Measurements from ENCODE around the gene KRTAP10-12. TPM values are rescaled to one million over a fixed set of nuclear protein-coding genes. Genes with fewer than 3 reads are reported as not detected.

Gene KRTAP10-12
- total RNA-seq, 1 donor from 2014 or later = not detected

DNA sequence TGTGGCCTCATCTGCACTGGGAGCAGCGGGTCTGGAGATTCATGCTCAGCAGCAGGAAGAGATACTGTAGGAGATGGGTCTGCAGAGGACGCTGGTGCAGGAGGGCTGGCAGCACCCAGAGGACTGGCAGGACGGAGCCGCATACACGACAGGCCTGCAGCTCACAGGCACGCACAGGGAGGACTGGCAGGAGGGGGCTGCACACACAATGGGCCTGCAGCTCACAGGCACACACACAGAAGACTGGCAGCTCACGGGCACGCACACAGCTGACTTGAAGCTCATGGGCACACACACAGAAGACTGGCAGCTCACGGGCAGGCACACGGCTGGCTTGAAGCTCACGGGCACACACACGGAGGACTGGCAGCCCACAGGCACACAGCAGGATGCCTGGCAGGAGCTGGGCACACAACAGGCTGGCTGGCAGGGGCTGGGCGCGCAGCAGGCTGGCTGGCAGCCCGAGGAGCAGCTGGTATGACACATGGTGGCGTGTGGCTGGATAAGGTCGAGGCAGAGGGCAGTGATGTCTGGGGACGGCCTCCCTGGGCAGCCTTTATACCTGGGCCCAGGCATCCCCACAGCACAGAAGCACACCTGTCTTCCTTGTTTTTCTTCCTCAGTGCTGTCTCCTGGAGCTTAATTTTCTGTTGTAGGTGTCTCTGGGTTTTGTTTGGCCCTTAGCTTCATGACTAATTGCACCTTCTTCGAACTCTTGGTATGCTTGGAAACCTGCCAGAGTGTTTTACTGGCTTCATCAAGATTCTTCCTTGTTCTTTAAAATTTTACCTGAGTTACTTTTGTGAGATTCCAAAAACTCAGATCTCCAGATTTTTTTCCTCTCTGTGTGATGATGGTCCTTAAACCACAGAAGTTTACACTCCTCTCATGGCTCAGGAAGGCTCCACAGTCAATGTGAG, 30.3 kb upstream of the KRTAP10-12 start, which contains the start of gene KRTAP12-2:
KRTAP12-2 (minus strand) TSS at position 527 of the 920 bp plus-strand sequence; CDS start at position 486, 41 bp downstream.
- DNase-seq = peak; percentile 71
- TF ChIP-seq CTCF (IDR thresholded peaks at IDR 0.05; ENCODE audit: borderline replicate concordance) = no peak
- Histone ChIP-seq H3K9me3 (replicated peaks) (peaks cover 37% of the 10 kb centered on the region), H3K4me3 (no peak within 1 kb of the TSS), H3K27me3 (ENCODE audit: low read depth) (peaks cover 5% of the 10 kb centered on the region), H3K27ac (replicated peaks) (peak within 1 kb of the TSS; percentile 44), H3K36me3 (no peaks in the 10 kb centered on the region), H3K4me1 (no peaks in the 10 kb centered on the region)
- intact Hi-C loops (cut with micrococcal nuclease) = no loop called here

- TF ChIP-seq CTCF (IDR thresholded peaks at IDR 0.05; ENCODE audit: borderline replicate concordance) = no peak
- no peaks in the 10 kb centered on the region for H3K4me1 ChIP-seq
- no peaks in the 10 kb centered on the region for H3K36me3 ChIP-seq
- H3K4me3 ChIP-seq = no peak overlapping the region
- peaks cover 5% of the 10 kb centered on the region for H3K27me3 ChIP-seq (ENCODE audit: low read depth)
- H3K27ac ChIP-seq (replicated peaks) = no peak overlapping the region
- intact Hi-C loops (cut with micrococcal nuclease) = no loop called here
- peaks cover 47% of the 10 kb centered on the region for H3K9me3 ChIP-seq (replicated peaks)
- DNase-seq = no peak
Observed at GRCh38 chr21:44667612-44668011, 29.4 kb upstream of the KRTAP10-12 start.

DNA sequence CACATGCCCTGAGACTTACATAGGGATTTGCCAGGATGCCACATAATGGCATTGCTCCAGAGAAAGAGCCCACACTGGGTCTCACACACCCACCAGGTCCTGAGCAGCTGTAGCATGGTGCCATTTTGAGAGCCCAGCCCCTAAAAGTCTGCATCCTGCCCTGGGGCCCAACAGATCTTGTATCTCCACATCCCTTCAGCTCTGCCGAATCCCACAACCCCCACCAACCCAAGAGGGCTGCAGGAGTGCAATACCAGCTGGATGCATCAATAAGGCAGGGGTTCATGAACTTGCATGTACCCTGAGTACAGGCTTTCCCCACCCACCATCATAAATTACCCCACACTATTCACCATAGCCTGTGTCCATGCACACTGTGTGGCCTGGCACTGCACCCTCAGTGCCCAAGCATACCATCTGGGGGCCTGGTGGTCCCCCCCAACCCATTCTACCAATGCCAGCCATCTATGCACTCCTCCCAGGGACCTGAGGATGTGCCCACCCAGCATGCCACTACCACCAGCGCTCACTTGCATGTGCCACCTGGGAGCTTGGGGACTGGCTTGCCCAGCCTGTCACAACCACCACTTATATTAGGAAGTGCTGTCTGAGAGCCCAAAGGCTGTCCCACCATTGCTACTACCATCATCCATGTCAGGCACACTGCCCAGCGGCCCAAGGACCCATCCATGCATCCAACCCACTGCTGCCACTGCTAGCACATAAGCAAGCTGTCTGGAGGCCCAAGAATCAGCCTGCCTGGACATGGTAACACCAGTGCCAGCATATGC, 26.1 kb upstream of the KRTAP10-12 start:
- Histone ChIP-seq H3K27ac (replicated peaks) (no peak overlapping the region), H3K9me3 (replicated peaks) (peaks cover 42% of the 10 kb centered on the region), H3K4me1 (no peaks in the 10 kb centered on the region), H3K4me3 (no peak overlapping the region), H3K27me3 (ENCODE audit: low read depth) (peaks cover 5% of the 10 kb centered on the region), H3K36me3 (no peaks in the 10 kb centered on the region)
- no peak for DNase-seq
- no peak for TF ChIP-seq CTCF (IDR thresholded peaks at IDR 0.05; ENCODE audit: borderline replicate concordance)
- intact Hi-C loops (cut with micrococcal nuclease) = no loop called here

DNA sequence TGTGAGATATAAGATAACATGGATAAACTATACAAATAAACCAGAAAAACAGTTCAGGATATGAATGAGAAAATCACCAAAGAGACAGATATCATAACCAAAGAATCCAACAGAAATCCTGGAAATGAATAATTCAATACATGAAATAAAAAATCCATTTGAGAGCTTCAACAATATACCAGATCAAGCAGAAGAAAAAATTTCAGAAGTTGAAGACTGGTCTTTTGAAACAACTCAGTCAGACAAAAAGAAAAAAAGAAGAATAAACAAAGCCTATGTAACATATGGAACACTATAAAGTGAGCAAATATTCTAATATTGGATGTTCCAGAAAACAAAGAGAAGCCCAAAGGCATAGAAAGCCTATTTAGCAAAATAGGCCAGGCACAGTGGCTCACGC, 25.1 kb upstream of the KRTAP10-12 start:
- no peak for DNase-seq
- Histone ChIP-seq H3K9me3 (replicated peaks) (peaks cover 42% of the 10 kb centered on the region), H3K4me3 (no peak overlapping the region), H3K36me3 (no peaks in the 10 kb centered on the region), H3K27me3 (ENCODE audit: low read depth) (peaks cover 5% of the 10 kb centered on the region), H3K4me1 (no peaks in the 10 kb centered on the region), H3K27ac (replicated peaks) (no peak overlapping the region)
- no peak for TF ChIP-seq CTCF (IDR thresholded peaks at IDR 0.05; ENCODE audit: borderline replicate concordance)
- intact Hi-C loops (cut with micrococcal nuclease) = no loop called here

DNA sequence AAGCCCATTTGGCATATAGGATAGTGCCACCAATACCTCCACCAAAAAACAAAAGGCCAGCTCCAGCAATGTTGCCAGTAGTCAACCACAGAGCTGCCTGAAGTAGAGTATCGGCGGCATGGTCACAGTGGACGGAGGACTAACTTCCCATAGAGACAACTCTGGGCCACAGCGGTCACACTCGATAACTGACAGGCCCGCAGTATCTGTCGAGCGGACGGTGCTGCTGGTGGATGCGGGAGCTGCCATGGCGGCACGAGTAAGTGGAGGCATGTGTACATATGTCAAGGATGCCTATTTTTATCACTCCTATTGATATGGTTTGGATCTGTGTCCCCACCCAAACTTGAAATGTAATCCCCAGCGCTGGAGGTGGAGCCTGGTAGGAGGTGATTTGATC, 19.1 kb upstream of the KRTAP10-12 start:
- Histone ChIP-seq H3K9me3 (replicated peaks) (peaks cover 6% of the 10 kb centered on the region), H3K4me3 (no peak overlapping the region), H3K36me3 (no peaks in the 10 kb centered on the region), H3K27ac (replicated peaks) (no peak overlapping the region), H3K4me1 (no peaks in the 10 kb centered on the region), H3K27me3 (ENCODE audit: low read depth) (peaks cover 12% of the 10 kb centered on the region)
- no peak for DNase-seq
- intact Hi-C loops (cut with micrococcal nuclease) = no loop called here
- no peak for TF ChIP-seq CTCF (IDR thresholded peaks at IDR 0.05; ENCODE audit: borderline replicate concordance)
